Breast epithelium (tissue), 3 donors: ENCODE results near the gene DDRGK1.

Experiments used
- POLR2A ChIP-seq: fragments of 450-650 bp; IDR thresholded peaks from one replicate; pipeline ENCODE4 v1.6.1; 2016; ENCODE audit warnings: antibody characterized with exemption, mild to moderate bottlenecking, moderate library complexity
- POLR2AphosphoS5 ChIP-seq, 3 donors: sonication (generic); formaldehyde crosslinking; IDR thresholded peaks; one replicate each; pipeline ENCODE4 v1.6.1; 2017; ENCODE audit warnings: antibody characterized with exemption in 3 of 3

DNA sequence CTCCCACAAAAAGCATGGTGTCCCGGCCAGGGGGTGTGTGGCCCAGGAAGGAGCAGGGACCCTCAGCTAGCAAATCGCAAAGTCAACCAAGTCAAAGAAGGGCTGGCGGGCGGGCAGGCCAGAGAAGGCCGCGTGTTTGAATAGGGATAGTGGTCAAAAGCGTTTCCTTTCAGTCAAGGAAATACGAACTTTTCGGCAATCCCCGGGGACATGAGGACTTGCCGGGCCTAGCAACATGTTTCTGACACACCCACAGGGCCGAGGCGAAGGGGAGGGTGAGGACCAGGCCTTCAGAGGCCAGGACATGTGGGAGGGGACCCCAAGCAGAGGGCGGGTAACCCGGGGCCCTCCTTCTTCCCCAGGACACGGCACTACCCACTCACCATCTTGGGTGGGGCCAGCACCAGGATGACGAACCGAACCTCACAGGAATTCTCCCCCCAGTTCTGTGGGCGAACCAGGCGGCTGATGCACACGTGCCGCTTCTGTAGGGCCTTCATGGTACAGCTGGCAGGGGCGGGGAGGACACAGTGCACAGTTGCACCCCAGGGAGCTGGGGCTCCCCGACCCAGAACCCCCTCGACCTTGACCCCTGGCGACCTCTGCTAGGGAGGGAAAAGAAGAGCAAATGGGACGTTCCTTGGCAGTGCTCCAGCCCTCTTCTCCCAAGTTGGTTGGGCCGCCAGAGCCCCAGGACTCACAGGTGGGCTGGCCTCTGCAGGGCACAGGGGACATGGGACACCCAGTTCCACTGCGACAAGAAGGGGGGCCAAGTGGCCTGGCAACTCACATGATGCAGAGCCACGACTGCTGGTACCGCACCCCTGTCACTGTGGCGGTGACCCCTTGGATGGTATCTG is 28.9 kb upstream of the DDRGK1 start:
- TF ChIP-seq POLR2AphosphoS5 (IDR thresholded peaks at IDR 0.05) (no peak), POLR2A (no peak)
